Hematopoietic multipotent progenitor cell (in vitro differentiated cells): ENCODE results near the gene GNRHR. TPM values are rescaled to one million over a fixed set of nuclear protein-coding genes. Genes with fewer than 3 reads are reported as not detected.
"Not testable (repeated sequence)": the region's sequence is repeated elsewhere in the genome, so short reads cannot be mapped to it uniquely, and the experiment has no call there.

ENCODE experiments used
- DNase-seq, 3 donors: peaks; one replicate each; pipeline ENCODE4 v3.0.0-alpha.2; 2011 to 2015; ENCODE audit warnings: low read depth in 2 of 3, low spot score in 2 of 3
- total RNA-seq: library from RNA; depleted of rRNA; stranded (reverse); fragments of >200 nt; gene quantifications from one replicate; pipeline ENCODE4 v1.2.3, GENCODE V29; 2012

Gene GNRHR
- total RNA-seq, 1 donor, result not detected

- DNase-seq, result not testable (repeated sequence)
Observed at GRCh38 chr4:67730511-67730910, 23.7 kb downstream of the GNRHR start.

GRCh38 chr4:67727124-67727850 lies 26.9 kb downstream of the GNRHR start:
- DNase-seq, result no peak

GRCh38 chr4:67725981-67726380 lies 28.2 kb downstream of the GNRHR start:
- no peak for DNase-seq

GRCh38 chr4:67725132-67725531 lies 29.1 kb downstream of the GNRHR start:
- no peak for DNase-seq

- DNase-seq, result no peak
Observed at GRCh38 chr4:67723949-67724348, 30.2 kb downstream of the GNRHR start.

- DNase-seq, result no peak
Observed at GRCh38 chr4:67723341-67723740, 30.8 kb downstream of the GNRHR start.

- DNase-seq, result no peak
Observed at GRCh38 chr4:67721770-67722597, 32.2 kb downstream of the GNRHR start.

- no peak for DNase-seq
Observed at GRCh38 chr4:67721315-67721769, 32.8 kb downstream of the GNRHR start.

- DNase-seq, result no peak
Observed at GRCh38 chr4:67719953-67720617, 34.1 kb downstream of the GNRHR start.

- no peak for DNase-seq
Observed at GRCh38 chr4:67718848-67719247, 35.3 kb downstream of the GNRHR start.

GRCh38 chr4:67717586-67717985 lies 36.6 kb downstream of the GNRHR start:
- DNase-seq, result no peak

- no peak for DNase-seq
Observed at GRCh38 chr4:67714955-67715354, 39.2 kb downstream of the GNRHR start.

GRCh38 chr4:67714248-67714583 lies 40.0 kb downstream of the GNRHR start:
- no peak for DNase-seq

- DNase-seq, result no peak
Observed at GRCh38 chr4:67713529-67714247, 40.5 kb downstream of the GNRHR start.

GRCh38 chr4:67712650-67713528 lies 41.3 kb downstream of the GNRHR start:
- no peak for DNase-seq

- no peak for DNase-seq
Observed at GRCh38 chr4:67712000-67712625, 42.1 kb downstream of the GNRHR start.

GRCh38 chr4:67706682-67707081 lies 47.5 kb downstream of the GNRHR start:
- not testable (repeated sequence) for DNase-seq

- no peak for DNase-seq
Observed at GRCh38 chr4:67704843-67705242, 49.3 kb downstream of the GNRHR start.

GRCh38 chr4:67702166-67702565 lies 52.0 kb downstream of the GNRHR start:
- DNase-seq, result no peak

- DNase-seq, result no peak
Observed at GRCh38 chr4:67701517-67701850, 52.7 kb downstream of the GNRHR start.
